Astrocyte (in vitro differentiated cells and primary cell): ENCODE measurements around the gene ZC3H12A. TPM values are rescaled to one million over a fixed set of nuclear protein-coding genes. Genes with fewer than 3 reads are reported as not detected.
A peak's percentile ranks its signal among the peaks of the same experiment; 100 is the strongest.

Experiments used
- DNase-seq: peaks from one replicate; pipeline ENCODE4 v3.0.0-alpha.2; 2010; ENCODE audit warnings: low read depth
- FAIRE-seq: peaks from 2 replicates; lab custom pipeline; 2011; peaks lifted over from hg19 to GRCh38; lab: Jason Lieb, UNC
- H2AFZ ChIP-seq: 2 replicates; pipeline ENCODE4 v1.6.0; 2012; ENCODE audit warnings: low read depth, low read length, inconsistent platforms
- H3K27ac ChIP-seq: 2 replicates; pipeline ENCODE4 v1.5.1; 2011; ENCODE audit warnings: low read depth, low read length, inconsistent platforms
- H3K27me3 ChIP-seq: 2 replicates; pipeline ENCODE4 v1.6.0; 2011; ENCODE audit warnings: low read length, inconsistent platforms; ENCODE audit not compliant: insufficient read depth
- H3K36me3 ChIP-seq: 2 replicates; pipeline ENCODE4 v1.5.1; 2011; ENCODE audit warnings: low read length, inconsistent platforms; ENCODE audit not compliant: insufficient read depth
- H3K4me1 ChIP-seq: 2 replicates; pipeline ENCODE4 v1.5.1; 2011; ENCODE audit warnings: low read length, inconsistent platforms; ENCODE audit not compliant: insufficient read depth
- H3K4me2 ChIP-seq: 2 replicates; pipeline ENCODE4 v1.6.0; 2012; ENCODE audit warnings: low read length, inconsistent platforms
- H3K4me3 ChIP-seq: 2 replicates; pipeline ENCODE4 v1.5.1; 2011; ENCODE audit warnings: low read depth, mild to moderate bottlenecking, low read length, inconsistent platforms; ENCODE audit not compliant: insufficient read depth
- H3K79me2 ChIP-seq: 2 replicates; pipeline ENCODE4 v1.6.0; 2012; ENCODE audit warnings: mild to moderate bottlenecking, low read length, inconsistent platforms; ENCODE audit not compliant: insufficient read depth
- H3K9ac ChIP-seq: 2 replicates; pipeline ENCODE4 v1.6.0; 2012; ENCODE audit warnings: mild to moderate bottlenecking, low read length, inconsistent platforms
- H3K9me3 ChIP-seq: 2 replicates; pipeline ENCODE4 v1.5.1; 2012; ENCODE audit warnings: low read depth, mild to moderate bottlenecking, low read length, inconsistent platforms; ENCODE audit not compliant: insufficient read depth
- H4K20me1 ChIP-seq: 2 replicates; pipeline ENCODE4 v1.6.0; 2012; ENCODE audit warnings: low read length, inconsistent platforms; ENCODE audit not compliant: insufficient read depth
- H3K27ac Mint-ChIP-seq: one replicate; pipeline ENCODE4 v1.8.0; 2021; ENCODE audit warnings: mild to moderate bottlenecking, mixed read lengths; ENCODE audit not compliant: unreplicated experiment
- H3K27me3 Mint-ChIP-seq: one replicate; pipeline ENCODE4 v1.8.0; 2021; ENCODE audit warnings: low read depth, mixed read lengths; ENCODE audit not compliant: unreplicated experiment
- H3K36me3 Mint-ChIP-seq: one replicate; pipeline ENCODE4 v1.8.0; 2021; ENCODE audit warnings: low read depth, mixed read lengths; ENCODE audit not compliant: unreplicated experiment
- H3K4me1 Mint-ChIP-seq: one replicate; pipeline ENCODE4 v1.8.0; 2021; ENCODE audit warnings: low read depth, mixed read lengths; ENCODE audit not compliant: unreplicated experiment
- H3K4me3 Mint-ChIP-seq: one replicate; pipeline ENCODE4 v1.8.0; 2021; ENCODE audit warnings: mild to moderate bottlenecking, moderate library complexity, mixed read lengths; ENCODE audit not compliant: unreplicated experiment
- H3K9me3 Mint-ChIP-seq: one replicate; pipeline ENCODE4 v1.8.0; 2021; ENCODE audit warnings: mild to moderate bottlenecking, mixed read lengths; ENCODE audit not compliant: unreplicated experiment
- CTCF ChIP-seq: IDR thresholded peaks from 2 replicates; pipeline ENCODE4 v1.5.1; 2011; ENCODE audit warnings: low read depth, mild to moderate bottlenecking, inconsistent platforms, low read length, moderate library complexity; ENCODE audit not compliant: insufficient read depth
- EZH2 ChIP-seq: IDR thresholded peaks from 2 replicates; pipeline ENCODE4 v1.6.1; 2012; ENCODE audit warnings: mild to moderate bottlenecking, low read length, inconsistent platforms; ENCODE audit not compliant: insufficient read depth
- total RNA-seq: library from RNA; stranded (reverse); gene quantifications from 2 replicates; pipeline ENCODE4 v1.2.1, GENCODE V29; 2021

ZC3H12A gene
- total RNA-seq, 1 donor from 2014 or later: 12.1 TPM

- Histone ChIP-seq H3K27me3 (no peaks in the 10 kb centered on the region), H3K27ac (no peak overlapping the region), H3K9me3 (no peaks in the 10 kb centered on the region), H3K79me2 (peaks cover 16% of the 10 kb centered on the region), H3K4me3 (no peak overlapping the region), H3K9ac (no peak overlapping the region), H3K4me1 (peaks cover 8% of the 10 kb centered on the region), H2AFZ (no peak overlapping the region), H3K4me2 (no peak overlapping the region), H4K20me1 (peaks cover 19% of the 10 kb centered on the region), H3K36me3 (peaks cover 21% of the 10 kb centered on the region)
- Mint-ChIP-seq H3K27ac (no peak overlapping the region), H3K27me3 (no peaks in the 10 kb centered on the region), H3K9me3 (no peaks in the 10 kb centered on the region), H3K36me3 (peaks cover 3% of the 10 kb centered on the region), H3K4me1 (no peaks in the 10 kb centered on the region), H3K4me3 (no peak overlapping the region)
- no peak for DNase-seq
- FAIRE-seq: no peak
- TF ChIP-seq CTCF (no peak), EZH2 (no peak)
Observed at GRCh38 chr1:37497832-37498231, 23.5 kb downstream of the ZC3H12A start.

GRCh38 chr1:37498872-37499617 lies 24.7 kb downstream of the ZC3H12A start:
- Mint-ChIP-seq H3K36me3 (peaks cover 3% of the 10 kb centered on the region), H3K27ac (no peak overlapping the region), H3K27me3 (no peaks in the 10 kb centered on the region), H3K4me1 (no peaks in the 10 kb centered on the region), H3K4me3 (no peak overlapping the region), H3K9me3 (no peaks in the 10 kb centered on the region)
- Histone ChIP-seq H3K36me3 (peaks cover 15% of the 10 kb centered on the region), H3K27ac (peak overlapping the region; percentile 1), H4K20me1 (peaks cover 19% of the 10 kb centered on the region), H3K4me2 (peak overlapping the region; percentile 9), H3K9ac (peak overlapping the region; percentile 1), H2AFZ (no peak overlapping the region), H3K4me3 (no peak overlapping the region), H3K27me3 (no peaks in the 10 kb centered on the region), H3K9me3 (no peaks in the 10 kb centered on the region), H3K79me2 (peaks cover 16% of the 10 kb centered on the region), H3K4me1 (peaks cover 8% of the 10 kb centered on the region)
- FAIRE-seq (peak; percentile 13), DNase-seq (peak; percentile 41)
- TF ChIP-seq EZH2: no peak
- no peak for TF ChIP-seq CTCF

GRCh38 chr1:37501661-37502060 lies 27.3 kb downstream of the ZC3H12A start:
- Histone ChIP-seq H3K4me2 (no peak overlapping the region), H3K9ac (no peak overlapping the region), H3K27ac (no peak overlapping the region), H3K4me3 (no peak overlapping the region), H4K20me1 (peaks cover 27% of the 10 kb centered on the region), H3K79me2 (peaks cover 27% of the 10 kb centered on the region), H3K36me3 (peaks cover 22% of the 10 kb centered on the region), H3K9me3 (no peaks in the 10 kb centered on the region), H2AFZ (no peak overlapping the region), H3K4me1 (peaks cover 8% of the 10 kb centered on the region), H3K27me3 (no peaks in the 10 kb centered on the region)
- DNase-seq: no peak
- H3K4me3 Mint-ChIP-seq: no peak overlapping the region
- no peaks in the 10 kb centered on the region for H3K4me1 Mint-ChIP-seq
- H3K27me3 Mint-ChIP-seq: no peaks in the 10 kb centered on the region
- TF ChIP-seq CTCF: no peak
- TF ChIP-seq EZH2: no peak
- H3K36me3 Mint-ChIP-seq: peaks cover 3% of the 10 kb centered on the region
- no peaks in the 10 kb centered on the region for H3K9me3 Mint-ChIP-seq
- FAIRE-seq: no peak
- H3K27ac Mint-ChIP-seq: no peak overlapping the region
